ENCODE measurements around the gene SNX3. TPM values are rescaled to one million over a fixed set of nuclear protein-coding genes. Genes with fewer than 3 reads are reported as not detected.
A peak's percentile ranks its signal among the peaks of the same experiment; 100 is the strongest.
"Not testable (repeated sequence)": the region's sequence is repeated elsewhere in the genome, so short reads cannot be mapped to it uniquely, and the experiment has no call there.

SNX3 gene
- total RNA-seq, 6 experiments from 2014 or later, result 148 to 195 (median 189) TPM

DNA sequence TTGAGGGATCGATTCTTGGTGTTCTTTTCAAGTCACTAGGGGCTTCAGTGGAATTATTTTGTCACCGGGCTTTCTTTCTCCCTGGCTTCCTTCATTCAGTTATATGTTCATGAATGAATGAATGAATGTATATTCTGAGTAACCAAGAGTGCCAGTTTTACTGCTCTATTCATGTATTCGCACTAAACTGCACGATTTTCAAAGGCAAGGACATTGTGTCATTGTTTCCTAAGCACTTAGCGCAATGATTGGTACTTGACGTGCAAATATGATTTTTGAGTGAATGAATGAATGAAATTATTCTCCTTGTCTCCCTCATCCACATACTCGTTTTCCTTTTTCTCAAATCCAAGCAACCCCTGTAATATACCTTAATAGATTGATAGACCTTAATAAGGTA is 34.8 kb upstream of the SNX3 start:
- no peaks in the 10 kb centered on the region; the same call in 1 of the 2 replicates for H3K36me3 Mint-ChIP-seq (ENCODE audit: low read depth)
- peaks cover 13% of the 10 kb centered on the region for H3K4me1 Mint-ChIP-seq (ENCODE audit: low read depth)
- no peaks in the 10 kb centered on the region for H3K27me3 Mint-ChIP-seq (ENCODE audit: insufficient read depth)
- peak overlapping the region; percentile 98 for H3K4me3 Mint-ChIP-seq
- no peaks in the 10 kb centered on the region for H3K9me3 Mint-ChIP-seq
- peak overlapping the region; percentile 99 for H3K27ac Mint-ChIP-seq
- TF ChIP-seq CTCF (IDR thresholded peaks at IDR 0.05), result no peak
- no peak for DNase-seq

DNA sequence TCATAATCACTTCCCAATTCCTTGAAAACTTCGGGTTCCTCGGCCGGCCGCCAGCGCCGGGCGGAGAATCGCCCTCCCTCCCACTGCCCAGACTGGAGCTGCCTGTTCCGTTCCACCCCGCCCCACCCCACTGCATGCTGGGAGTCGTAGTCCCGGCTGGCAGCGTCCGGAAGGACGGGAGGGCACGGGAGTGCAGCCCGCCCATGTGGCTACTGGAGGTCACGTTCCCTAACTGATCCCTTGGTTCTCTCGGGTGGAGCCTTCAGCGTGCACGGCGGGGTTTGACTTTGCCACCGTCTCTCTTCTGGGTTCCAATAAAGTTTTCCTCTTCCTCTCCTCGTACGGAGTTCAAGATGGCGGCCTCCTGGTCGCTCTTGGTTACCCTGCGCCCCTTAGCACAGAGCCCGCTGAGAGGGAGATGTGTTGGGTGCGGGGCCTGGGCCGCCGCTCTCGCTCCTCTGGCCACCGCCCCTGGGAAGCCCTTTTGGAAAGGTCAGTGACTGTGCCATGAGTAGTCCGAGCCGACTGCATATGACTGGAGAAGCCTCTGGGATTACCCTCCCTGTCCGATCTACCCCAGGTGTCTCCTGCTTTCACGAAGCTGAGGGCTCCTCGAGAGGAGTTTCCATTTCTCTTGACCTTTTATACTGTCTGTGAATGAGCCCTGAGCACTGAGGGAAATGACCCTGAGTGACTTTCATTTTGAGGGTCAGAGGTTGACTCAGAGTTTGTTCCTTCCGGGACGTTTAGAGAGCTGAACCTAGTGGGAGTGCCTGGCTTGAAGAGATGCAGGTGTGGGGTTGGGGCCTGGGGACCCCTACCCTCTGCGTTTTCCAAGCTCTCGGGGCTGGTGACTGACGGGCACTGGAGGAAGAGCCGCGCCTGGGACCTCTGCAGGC is 34.1 kb upstream of the SNX3 start, which contains the start of gene AFG1L:
Gene AFG1L (plus strand): TSS at position 328 of the 899 bp plus-strand sequence. CDS start 26 bp downstream, at position 354.
- H3K36me3 Mint-ChIP-seq (ENCODE audit: low read depth), result no peaks in the 10 kb centered on the region; the same call in 1 of the 2 replicates
- no peaks in the 10 kb centered on the region for H3K27me3 Mint-ChIP-seq (ENCODE audit: insufficient read depth)
- DNase-seq, result peak; percentile 84
- peak within 1 kb of the TSS; percentile 99 for H3K27ac Mint-ChIP-seq
- H3K9me3 Mint-ChIP-seq, result no peaks in the 10 kb centered on the region
- TF ChIP-seq CTCF (IDR thresholded peaks at IDR 0.05), result no peak
- H3K4me1 Mint-ChIP-seq (ENCODE audit: low read depth), result peaks cover 13% of the 10 kb centered on the region
- peak within 1 kb of the TSS; percentile 98 for H3K4me3 Mint-ChIP-seq

DNA sequence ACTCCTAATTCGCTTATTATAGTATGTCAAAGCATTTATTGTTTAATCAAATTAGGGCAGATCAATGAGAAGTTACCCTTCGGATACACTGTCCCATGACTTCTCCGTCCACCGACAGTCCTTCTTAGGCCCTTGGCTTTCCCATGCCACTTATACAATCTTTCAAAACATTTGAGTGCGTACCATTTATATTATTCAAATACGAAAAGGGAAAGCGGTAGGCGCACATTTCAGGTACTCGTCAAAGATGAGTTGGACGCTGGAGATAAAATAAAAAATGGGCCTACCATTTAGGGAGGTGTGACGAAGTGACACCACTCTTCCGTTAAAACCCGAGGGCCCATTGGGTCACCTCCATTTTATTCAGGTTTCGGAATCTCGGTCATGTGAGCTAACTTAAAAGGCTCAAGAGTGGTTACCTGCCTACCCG is 33.5 kb upstream of the SNX3 start:
- Mint-ChIP-seq H3K27me3 (ENCODE audit: insufficient read depth) (no peaks in the 10 kb centered on the region), H3K27ac (peak overlapping the region; percentile 99), H3K36me3 (ENCODE audit: low read depth) (no peaks in the 10 kb centered on the region; the same call in 1 of the 2 replicates), H3K4me1 (ENCODE audit: low read depth) (peaks cover 13% of the 10 kb centered on the region), H3K4me3 (peak overlapping the region; percentile 98), H3K9me3 (no peaks in the 10 kb centered on the region)
- DNase-seq, result no peak
- no peak for TF ChIP-seq CTCF (IDR thresholded peaks at IDR 0.05)

- Mint-ChIP-seq H3K27me3 (ENCODE audit: insufficient read depth) (no peaks in the 10 kb centered on the region; the same call in 1 of the 2 replicates), H3K4me3 (peak overlapping the region; percentile 98), H3K9me3 (no peaks in the 10 kb centered on the region), H3K36me3 (ENCODE audit: low read depth) (no peaks in the 10 kb centered on the region; the same call in 1 of the 2 replicates), H3K27ac (no peak overlapping the region), H3K4me1 (ENCODE audit: low read depth) (peaks cover 13% of the 10 kb centered on the region)
- no peak for TF ChIP-seq CTCF (IDR thresholded peaks at IDR 0.05)
- no peak for DNase-seq
These were observed 32.9 kb upstream of the SNX3 start for GRCh38 chr6:108293527-108294296.

GRCh38 chr6:108292561-108292960 is 31.7 kb upstream of the SNX3 start:
- H3K36me3 Mint-ChIP-seq (ENCODE audit: low read depth); H3K4me3 Mint-ChIP-seq; H3K27ac Mint-ChIP-seq; DNase-seq; H3K9me3 Mint-ChIP-seq; H3K27me3 Mint-ChIP-seq (ENCODE audit: insufficient read depth): not testable (repeated sequence)
- H3K4me1 Mint-ChIP-seq (ENCODE audit: low read depth), result peaks cover 13% of the 10 kb centered on the region
